Activated T-cell treated with anti-CD3 and anti-CD28 coated beads, Interleukin-2, amount 50 U/mL, for 48 hours (primary cell): ENCODE data around the gene ZNF408.

Experiments
- DNase-seq, 2 experiments: peaks; one replicate each; pipeline ENCODE4 v3.0.0-alpha.2; 2020

The ZNF408 gene

DNA sequence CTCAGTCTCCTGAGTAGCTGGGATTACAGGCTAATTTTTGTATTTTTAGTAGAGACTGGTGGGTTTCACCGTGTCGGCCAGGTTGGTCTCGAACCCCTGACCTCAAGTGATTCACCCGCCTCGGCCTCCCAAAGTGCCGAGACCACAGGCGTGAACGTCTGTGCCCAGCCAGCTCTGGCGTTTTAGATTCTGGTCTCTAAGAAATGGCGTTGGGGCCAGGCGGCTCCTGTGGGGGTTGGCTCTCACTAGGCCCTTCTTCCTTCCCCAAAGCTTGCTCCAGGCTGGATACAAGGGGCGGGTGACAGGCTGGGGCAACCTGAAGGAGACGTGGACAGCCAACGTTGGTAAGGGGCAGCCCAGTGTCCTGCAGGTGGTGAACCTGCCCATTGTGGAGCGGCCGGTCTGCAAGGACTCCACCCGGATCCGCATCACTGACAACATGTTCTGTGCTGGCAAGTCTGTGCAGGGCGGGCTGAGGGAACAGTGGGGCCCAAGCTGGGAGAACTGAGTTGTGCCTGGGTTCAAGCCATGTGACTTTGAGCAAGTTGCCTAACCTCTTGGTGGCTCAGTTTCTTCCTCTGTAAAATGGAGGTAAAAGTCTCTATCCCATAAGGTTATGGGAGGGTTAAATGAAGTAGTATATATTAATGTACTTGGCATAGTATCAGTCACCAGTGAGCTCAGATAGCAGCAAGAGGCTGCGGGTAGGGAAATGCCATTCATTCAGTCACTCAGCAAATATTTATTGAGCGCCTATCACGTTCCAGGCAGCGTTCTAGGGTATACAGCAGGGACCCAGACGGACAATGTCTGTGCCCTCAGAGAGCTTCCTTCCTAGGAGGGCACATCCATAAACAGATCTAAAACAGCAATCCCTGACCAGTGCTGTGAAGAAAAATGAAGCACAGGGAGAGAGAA, 28.5 kb downstream of the ZNF408 start:
- DNase-seq: no peak

DNA sequence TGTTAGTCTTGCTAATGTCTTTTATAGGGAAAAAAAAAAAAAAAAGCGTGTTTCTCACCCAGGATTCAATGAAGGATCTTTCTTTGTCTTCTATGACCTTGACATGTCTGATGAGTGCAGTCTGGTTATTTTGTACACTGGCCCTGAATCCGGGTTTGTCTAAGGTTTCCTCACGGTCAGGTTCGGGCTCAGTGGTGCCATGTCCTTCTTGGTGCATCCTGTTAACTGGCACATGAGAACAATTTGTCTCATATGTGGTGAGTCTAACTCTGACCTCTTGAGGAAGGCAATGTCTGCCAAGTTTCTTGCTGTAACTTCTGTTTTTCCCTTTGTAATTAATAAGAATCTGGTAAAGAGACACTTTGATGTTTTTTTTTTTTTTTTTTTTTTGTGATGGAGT, 30.7 kb downstream of the ZNF408 start:
- DNase-seq: no peak

DNA sequence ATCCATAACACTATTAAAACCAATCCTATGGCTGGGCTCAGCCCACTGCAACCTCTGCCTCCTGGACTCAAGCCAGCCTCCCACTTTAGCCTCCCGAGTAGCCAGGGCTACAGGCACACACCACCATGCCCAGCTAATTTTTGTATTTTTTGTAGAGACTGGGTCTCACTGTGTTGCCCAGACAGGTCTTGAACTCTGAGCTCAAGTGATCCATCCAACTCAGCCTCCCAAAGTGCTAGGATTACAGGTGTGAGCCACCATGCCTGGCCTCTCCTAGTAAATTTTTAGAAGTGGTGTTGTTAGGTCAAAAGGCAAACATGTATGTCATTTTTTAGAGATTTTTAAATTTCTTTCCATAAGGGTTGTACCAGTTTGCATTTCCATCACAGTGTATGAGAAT, 32.4 kb downstream of the ZNF408 start:
- no peak for DNase-seq

DNA sequence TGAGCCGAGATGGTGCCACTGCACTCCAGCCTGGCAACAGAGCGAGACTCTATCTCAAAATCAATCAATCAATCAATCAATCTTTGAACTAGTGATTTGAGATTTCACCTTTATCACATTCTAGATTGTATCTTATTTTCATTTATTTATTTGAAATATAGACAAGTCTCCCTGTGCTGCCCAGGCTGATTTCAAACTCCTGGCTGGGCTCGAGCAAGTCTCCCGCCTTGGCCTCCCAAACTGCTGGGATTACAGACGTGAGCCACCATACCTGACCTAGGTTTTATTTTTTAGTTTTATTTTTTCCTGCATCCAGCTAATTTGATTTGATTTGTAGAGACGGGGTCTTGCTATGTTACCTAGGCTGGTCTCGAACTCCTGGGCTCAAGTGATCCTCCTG, 35.3 kb downstream of the ZNF408 start:
- no peak for DNase-seq

DNA sequence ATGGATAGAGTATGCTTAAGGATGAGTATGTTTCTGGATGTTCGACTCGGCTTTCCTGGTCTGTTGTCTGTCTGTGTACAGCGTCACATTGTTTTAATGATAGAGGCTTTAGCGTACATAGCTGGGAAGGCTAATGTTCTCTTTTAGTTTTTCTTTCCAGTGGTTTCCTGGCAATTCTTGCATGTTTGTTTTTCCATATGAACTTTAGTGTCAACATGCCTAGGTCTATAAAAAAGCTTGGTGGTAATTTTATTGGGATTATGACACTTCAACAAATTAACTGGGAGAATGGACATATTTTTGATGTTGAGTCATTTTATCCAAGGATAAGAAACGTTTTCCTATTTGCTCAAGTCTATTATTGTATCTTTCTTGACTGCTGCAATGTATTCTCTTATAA, 35.8 kb downstream of the ZNF408 start:
- no peak for DNase-seq

DNA sequence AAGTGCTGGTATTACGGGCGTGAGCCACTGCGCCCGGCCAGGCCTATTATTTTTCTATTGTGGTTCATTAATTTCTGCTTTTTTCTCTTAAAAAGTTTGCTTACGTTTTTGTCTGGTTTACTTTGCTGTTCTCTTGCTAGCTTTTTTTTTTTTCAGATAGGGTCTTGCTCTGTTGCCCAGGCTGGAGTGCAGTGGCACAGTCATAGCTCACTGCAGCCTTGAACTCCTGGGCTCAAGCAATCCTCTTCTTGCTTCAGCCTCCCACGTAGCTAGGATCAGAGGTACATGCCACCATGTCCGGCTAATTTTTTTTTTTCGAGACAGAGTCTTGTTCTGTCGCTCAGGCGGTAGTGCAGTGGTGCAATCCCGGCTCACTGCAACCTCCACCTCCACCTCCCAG, 36.9 kb downstream of the ZNF408 start:
- no peak for DNase-seq

DNA sequence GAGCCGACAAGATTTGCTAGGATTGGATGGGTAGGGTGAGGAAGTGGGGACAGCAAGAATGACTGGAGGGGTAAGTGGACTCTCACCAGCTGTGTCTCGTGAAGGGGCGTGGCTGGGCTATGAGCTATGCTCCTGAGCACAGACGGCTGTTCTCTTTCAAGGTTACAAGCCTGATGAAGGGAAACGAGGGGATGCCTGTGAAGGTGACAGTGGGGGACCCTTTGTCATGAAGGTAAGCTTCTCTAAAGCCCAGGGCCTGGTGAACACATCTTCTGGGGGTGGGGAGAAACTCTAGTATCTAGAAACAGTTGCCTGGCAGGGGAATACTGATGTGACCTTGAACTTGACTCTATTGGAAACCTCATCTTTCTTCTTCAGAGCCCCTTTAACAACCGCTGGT, 38.1 kb downstream of the ZNF408 start:
- DNase-seq: no peak

DNA sequence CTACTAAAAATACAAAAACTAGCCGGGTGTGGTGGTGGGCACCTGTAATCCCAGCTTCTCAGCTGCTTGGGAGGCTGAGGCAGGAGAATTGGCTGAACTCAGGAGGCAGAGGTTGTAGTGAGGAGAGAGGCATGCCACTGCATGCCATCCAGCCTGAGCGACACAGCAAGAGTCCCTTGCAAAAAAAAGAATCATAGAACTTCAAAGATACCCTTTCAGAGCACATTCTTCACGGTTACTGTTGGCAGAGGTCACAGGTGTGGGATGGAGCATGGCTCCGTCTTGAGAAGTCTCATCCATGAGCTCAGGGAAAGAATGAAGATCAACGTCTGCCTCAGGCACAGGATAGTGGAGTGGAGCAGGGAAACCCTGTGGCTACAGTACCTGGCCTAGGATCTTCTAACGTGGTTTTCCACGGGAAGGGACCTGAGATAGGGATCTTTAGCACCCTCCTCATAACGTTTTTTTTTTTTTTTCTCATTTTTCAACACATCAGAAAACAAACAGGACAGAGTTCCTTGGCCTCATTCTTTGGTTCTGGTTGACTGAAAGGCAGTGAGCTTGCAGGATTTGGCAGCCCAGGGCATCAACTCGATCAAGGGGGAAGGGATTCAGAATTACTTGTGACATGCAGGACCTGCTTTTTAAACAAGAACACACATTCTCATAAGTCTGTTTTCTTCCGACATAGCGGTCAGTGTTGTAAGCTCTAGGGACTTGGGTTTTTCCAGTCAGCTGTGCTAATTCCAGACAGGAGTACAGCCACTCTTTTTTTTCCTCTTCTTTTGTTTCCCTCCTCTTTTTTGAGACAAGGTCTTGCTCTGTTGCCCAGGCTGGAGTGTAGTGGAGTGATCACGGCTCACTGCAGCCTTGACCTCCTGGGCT, 41.0 kb downstream of the ZNF408 start:
- DNase-seq: peak in 1 of 2 experiments; percentile 7

DNA sequence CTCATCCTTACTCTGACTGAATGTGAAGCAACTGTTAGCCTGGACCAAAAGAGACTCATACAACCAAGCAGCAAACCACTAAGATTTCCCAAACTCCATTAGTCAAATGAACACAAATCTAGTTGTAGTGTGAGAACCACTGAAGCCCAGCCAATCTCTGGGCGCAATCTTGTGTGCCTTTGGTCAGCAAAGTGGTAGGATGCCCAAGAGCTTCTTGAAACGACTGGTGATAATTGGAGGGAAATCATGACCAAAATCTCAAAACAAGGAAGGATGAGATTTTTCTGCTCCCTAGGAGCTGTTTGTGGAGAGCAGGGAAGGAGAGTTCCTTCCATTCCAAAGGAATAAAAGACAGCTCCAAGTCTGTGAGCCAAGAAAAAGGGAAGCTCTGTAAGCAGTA, 42.2 kb downstream of the ZNF408 start:
- no peak for DNase-seq

DNA sequence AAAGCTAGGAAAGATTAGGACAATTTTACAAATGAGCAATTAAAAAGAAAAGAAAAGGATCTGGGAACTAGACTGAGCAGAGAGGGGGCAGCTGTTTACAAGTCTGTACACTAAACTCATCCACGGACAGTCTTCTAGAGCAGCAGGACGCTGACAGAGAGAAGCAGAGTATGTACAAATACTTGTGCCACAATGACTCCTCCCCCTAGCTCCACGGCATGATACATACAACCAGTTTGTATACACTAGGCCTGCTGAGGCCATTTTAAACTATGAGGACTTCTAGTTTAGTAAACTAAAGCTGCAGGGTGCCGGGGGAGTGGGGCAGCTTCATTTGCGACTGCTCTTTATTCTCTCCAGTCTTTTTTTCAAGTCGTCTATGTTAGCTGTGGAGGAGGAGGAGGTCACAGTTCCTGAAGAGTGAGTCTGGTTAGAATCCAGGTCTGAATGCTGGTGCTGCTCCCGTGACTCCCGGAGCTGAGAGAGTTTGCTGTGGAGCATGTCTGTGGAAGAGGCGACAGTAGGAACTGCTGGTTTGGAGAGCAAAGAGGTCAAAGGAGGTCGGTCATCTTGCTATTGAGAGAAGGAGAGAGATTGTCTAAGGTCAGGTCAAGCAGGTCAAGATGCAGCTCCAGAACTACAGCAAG, 43.0 kb downstream of the ZNF408 start:
- DNase-seq: no peak

DNA sequence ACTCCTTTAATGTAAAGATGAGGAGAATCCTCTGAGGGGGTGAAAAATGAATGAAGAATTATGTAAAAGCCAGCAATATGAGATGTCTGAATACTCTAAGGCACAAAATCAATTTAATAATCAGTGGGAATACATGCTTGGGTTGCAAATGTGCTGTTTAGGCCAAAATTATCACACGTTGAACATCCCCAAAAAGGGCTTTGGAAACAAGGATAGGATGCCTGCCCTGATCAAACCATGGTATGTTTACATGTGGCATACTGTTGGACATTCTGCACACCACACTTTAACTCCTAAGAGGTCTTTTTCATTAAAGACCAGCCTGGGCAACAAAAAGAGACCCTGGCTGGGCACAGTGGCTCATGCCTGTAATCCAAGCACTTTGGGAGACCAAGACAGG, 44.5 kb downstream of the ZNF408 start:
- no peak for DNase-seq

DNA sequence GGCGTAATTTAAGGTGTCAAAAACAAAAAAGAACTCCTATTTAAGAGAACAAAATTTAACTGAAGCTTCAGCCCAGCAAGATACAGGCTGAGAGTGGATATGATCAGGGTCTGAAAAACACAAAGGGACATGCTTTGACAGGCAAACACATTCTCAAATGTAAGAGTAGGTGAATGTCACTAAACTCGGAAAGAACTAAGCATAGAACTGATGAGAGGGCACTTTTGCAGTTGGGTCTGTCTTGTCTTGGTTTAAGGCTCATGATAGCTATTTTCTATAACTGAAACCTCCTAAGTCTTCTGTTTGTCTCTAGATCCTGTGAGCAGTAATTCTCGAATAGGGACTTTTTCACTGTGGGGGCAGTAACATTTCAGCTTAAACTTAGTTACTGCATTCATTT, 45.2 kb downstream of the ZNF408 start:
- no peak for DNase-seq

DNA sequence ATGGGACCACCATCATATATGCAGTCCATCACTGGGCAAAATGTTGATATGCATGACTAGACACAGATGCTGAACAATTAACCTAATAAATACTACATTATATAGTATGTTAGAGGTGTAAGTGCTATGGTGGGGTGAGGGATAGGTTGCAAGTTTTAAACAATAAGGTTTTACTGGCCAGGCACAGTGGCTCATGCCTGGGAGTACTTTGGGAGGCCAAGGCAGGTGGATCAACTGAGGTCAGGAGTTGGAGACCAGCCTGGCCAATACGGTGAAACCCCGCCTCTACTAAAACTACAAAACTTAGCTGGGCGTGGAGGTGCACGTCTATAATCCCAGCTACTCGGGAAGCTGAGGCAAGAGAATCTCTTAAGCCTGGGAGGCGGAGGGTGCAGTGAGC, 46.3 kb downstream of the ZNF408 start:
- DNase-seq: no peak
